K562 (cell line): ENCODE measurements around the gene GIT2.

Experiments used
- CTCF ChIP-seq, 3 experiments: IDR thresholded peaks in 2 of 3; conservative IDR thresholded peaks in 1 of 3; 2 replicates each; pipeline ENCODE4 v1.5.1; 2011 to 2012; ENCODE audit warnings: low read length in 3 of 3, mild to moderate bottlenecking in 3 of 3, control low read depth in 2 of 3, improper control_type of control experiment in 1 of 3, inconsistent platforms in 1 of 3, low read depth in 1 of 3, mixed read lengths in 1 of 3, moderate library complexity in 1 of 3; ENCODE audit not compliant: insufficient read depth in 2 of 3
- EZH2 ChIP-seq: IDR thresholded peaks from 2 replicates; pipeline ENCODE4 v1.6.1; 2012; ENCODE audit warnings: low read depth, mild to moderate bottlenecking, inconsistent platforms, low read length, borderline replicate concordance
- MAFF ChIP-seq: IDR thresholded peaks from 2 replicates; pipeline ENCODE4 v1.6.1; 2012; ENCODE audit warnings: low read length, improper control_type of control experiment
- NR2C2 ChIP-seq, 2 experiments: fragments of 200-800 bp in 1 of 2; sonication (Bioruptor generic) in 1 of 2; sonication (generic) in 1 of 2; formaldehyde crosslinking in 1 of 2; IDR thresholded peaks; 2 replicates each; pipeline versions ENCODE4 v1.6.1 to v1.8.0; 2016 to 2022; ENCODE audit warnings: mild to moderate bottlenecking in 1 of 2, missing compliant biosample characterization in 1 of 2, missing genetic modification characterization in 1 of 2, missing genetic modification reagents in 1 of 2
- NR4A1 ChIP-seq, 2 experiments: fragments of 250-450 bp in 1 of 2; fragments of 450-650 bp in 1 of 2; sonication (Bioruptor Pico) in 1 of 2; IDR thresholded peaks; 2 replicates each; pipeline versions ENCODE4 v1.4.0 to v1.6.1; 2016 to 2020; ENCODE audit warnings: mild to moderate bottlenecking in 2 of 2, missing compliant biosample characterization in 1 of 2, missing genetic modification characterization in 1 of 2, moderate library complexity in 1 of 2
- RBM25 ChIP-seq: fragments of 200-400 bp; formaldehyde crosslinking; IDR thresholded peaks from 2 replicates; pipeline ENCODE4 v1.6.1; 2018; ENCODE audit warnings: low read length, low read depth, moderate library complexity; ENCODE audit not compliant: severe bottlenecking
- SP2 ChIP-seq: IDR thresholded peaks from 2 replicates; pipeline ENCODE4 v1.6.1; 2011; ENCODE audit warnings: mild to moderate bottlenecking, low read depth, low read length, moderate library complexity; ENCODE audit not compliant: poor library complexity, severe bottlenecking; ENCODE audit errors: extremely low read depth
- TCFL5 ChIP-seq: fragments of 250-450 bp; sonication (Bioruptor Pico); conservative IDR thresholded peaks from 2 replicates; pipeline ENCODE4 v1.6.1; 2021; ENCODE audit warnings: mild to moderate bottlenecking, moderate library complexity, matching md5 sums
- ZFP30 ChIP-seq: fragments of 250-450 bp; sonication (Bioruptor Pico); IDR thresholded peaks from 2 replicates; pipeline ENCODE4 v1.8.0; 2022; ENCODE audit warnings: moderate library complexity, mild to moderate bottlenecking, inconsistent platforms, borderline replicate concordance

DNA sequence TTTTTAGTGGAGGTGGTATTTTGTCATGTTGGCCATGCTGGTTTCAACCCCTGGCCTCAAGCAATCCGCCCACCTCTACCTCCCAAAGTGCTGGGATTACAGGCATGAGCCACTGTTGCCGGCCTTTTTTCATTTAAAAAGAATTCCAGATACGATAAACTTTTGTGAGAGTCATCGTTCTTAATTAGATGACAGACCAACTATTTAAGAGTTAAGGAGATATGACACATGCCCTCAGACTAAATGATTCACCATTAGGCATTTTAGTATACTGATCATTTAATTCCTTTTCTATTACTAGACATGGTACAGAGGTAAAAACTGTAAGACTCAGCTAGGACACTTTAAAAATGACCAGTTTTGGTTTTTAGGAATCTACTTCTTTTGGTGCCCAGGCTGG, 5.4 kb upstream of the GIT2 start:
- TF ChIP-seq CTCF (IDR thresholded peaks at IDR 0.05 in 2 of 3, conservative IDR thresholded peaks at IDR 0.05 in 1 of 3; ENCODE audit: insufficient read depth in 2 of 3, low read depth in 1 of 3, low read length in 3 of 3) (no peak), TCFL5 (CRISPR knock-in tag) (no peak), NR2C2 (CRISPR knock-in tag; IDR thresholded peaks at IDR 0.05) (no peak), NR2C2 (tag; IDR thresholded peaks at IDR 0.05) (no peak), ZFP30 (no peak), EZH2 (no peak), MAFF (no peak), RBM25 (no peak), SP2 (no peak), NR4A1 (CRISPR knock-in tag; IDR thresholded peaks at IDR 0.05) (no peak), NR4A1 (tag; IDR thresholded peaks at IDR 0.05) (no peak)
